Measurements from ENCODE around the gene GCNT2.
"Not testable (repeated sequence)": the region's sequence is repeated elsewhere in the genome, so short reads cannot be mapped to it uniquely, and the experiment has no call there.

The GCNT2 gene

GRCh38 chr6:10665595-10665994, 144.4 kb downstream of the GCNT2 start:
- DNase-seq, result not testable (repeated sequence)

DNA sequence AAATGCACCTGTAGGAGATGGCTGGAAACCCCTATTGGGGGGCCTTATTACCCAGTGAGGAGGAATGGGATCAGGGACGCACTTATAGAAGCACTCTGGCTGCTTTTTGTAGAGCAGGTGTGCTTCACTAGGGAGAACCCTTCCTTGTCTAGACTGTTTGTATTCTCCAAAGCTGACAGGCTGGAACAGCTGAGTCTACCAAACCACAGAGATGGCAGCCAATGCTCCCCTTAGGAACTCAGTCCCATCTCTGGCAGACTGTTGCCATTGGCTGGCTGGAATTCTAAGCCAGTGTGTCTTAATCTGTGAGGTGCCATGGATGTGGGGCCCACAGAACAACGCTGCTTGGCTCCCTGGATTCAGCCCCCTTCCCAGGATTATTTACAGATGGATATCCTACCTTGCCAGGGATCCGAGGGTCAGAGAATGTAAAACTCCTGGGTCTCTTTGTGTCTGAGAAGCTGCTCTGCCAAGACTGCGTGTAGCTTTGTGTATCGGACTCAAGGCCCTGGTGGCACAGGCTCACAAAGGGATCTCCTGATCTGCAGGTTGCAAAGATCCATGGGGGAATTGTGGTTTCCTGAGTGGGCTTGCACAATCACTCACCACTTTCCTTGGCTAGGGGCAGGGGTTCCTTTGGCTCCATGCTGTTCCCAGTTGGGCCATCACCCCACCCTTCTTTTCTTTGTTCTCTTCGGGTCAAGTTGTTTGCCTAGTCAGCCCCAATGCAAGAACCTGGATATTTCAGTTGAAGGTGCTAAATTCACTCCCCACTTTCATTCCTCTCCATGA, 147.2 kb downstream of the GCNT2 start:
- no peak for DNase-seq

DNA sequence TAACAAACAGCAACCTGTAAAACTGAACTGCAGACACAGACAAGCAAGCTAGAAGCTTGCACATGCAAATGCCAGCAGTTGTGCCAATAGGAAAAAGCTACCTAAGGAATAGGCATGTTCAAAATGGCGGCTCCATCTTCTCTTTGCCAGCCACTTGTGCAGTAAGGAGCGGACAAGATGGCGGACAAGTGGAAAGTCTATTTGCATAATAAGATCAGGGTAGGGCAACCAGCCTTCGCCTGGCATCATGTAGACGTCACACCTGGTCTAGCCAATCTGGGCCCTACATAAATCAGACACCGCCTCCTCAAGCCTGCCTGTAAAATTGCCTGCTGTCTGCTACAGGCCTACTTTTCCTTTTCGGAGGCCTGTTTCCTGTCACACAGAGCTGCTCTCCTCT, 155.3 kb downstream of the GCNT2 start:
- DNase-seq, result no peak

- DNase-seq, result no peak
Observed at GRCh38 chr6:10678456-10678855, 157.3 kb downstream of the GCNT2 start.
